ENCODE results near the gene DCAF16.

- TF ChIP-seq CTCF (IDR thresholded peaks at IDR 0.05; ENCODE audit: low read depth, low read length) (no peak), MAX (IDR thresholded peaks at IDR 0.05; ENCODE audit: low read depth, low read length) (no peak), POLR2A (IDR thresholded peaks at IDR 0.05; ENCODE audit: extremely low read depth, insufficient read length) (no peak)
These were observed 3.6 kb upstream of the DCAF16 start for GRCh38 chr4:17814140-17814539.
